Naive B cell (primary cell): Measurements from ENCODE around the gene SPATA31E1. TPM values are rescaled to one million over a fixed set of nuclear protein-coding genes. Genes with fewer than 3 reads are reported as not detected.
"Not testable (repeated sequence)": the region's sequence is repeated elsewhere in the genome, so short reads cannot be mapped to it uniquely, and the experiment has no call there.

Source experiments
- ATAC-seq, 2 donors: fragments of 150-1000 bp; cut with Tn5 transposase; 2 replicates each; pipeline ENCODE4 v1.10.0; 2021; ENCODE audit warnings: low read depth in 2 of 2, mild to moderate bottlenecking in 2 of 2, moderate library complexity in 2 of 2
- DNase-seq: peaks from one replicate; pipeline ENCODE4 v3.0.0; 2022
- H3K27ac Mint-ChIP-seq, 6 donors: one replicate each; pipeline ENCODE4 v1.8.0; 2020 to 2022; ENCODE audit warnings: mild to moderate bottlenecking in 6 of 6, mixed read lengths in 6 of 6, moderate library complexity in 5 of 6, inconsistent platforms in 2 of 6
- H3K27me3 Mint-ChIP-seq, 3 donors: one replicate each; pipeline ENCODE4 v1.8.0; 2021 to 2022; ENCODE audit warnings: mixed read lengths in 3 of 3, mild to moderate bottlenecking in 1 of 3
- H3K36me3 Mint-ChIP-seq, 2 donors: one replicate each; pipeline ENCODE4 v1.8.0; 2020 to 2022; ENCODE audit warnings: mixed read lengths in 2 of 2, inconsistent platforms in 1 of 2, mild to moderate bottlenecking in 1 of 2
- H3K4me1 Mint-ChIP-seq, 3 donors: one replicate each; pipeline ENCODE4 v1.8.0; 2020 to 2022; ENCODE audit warnings: mixed read lengths in 3 of 3, inconsistent platforms in 1 of 3, mild to moderate bottlenecking in 1 of 3, moderate library complexity in 1 of 3
- H3K4me3 Mint-ChIP-seq, 8 donors: one replicate each; pipeline ENCODE4 v1.8.0; 2020 to 2022; ENCODE audit warnings: mild to moderate bottlenecking in 8 of 8, mixed read lengths in 8 of 8, moderate library complexity in 8 of 8, inconsistent platforms in 2 of 8
- H3K9me3 Mint-ChIP-seq, 7 donors: one replicate each; pipeline ENCODE4 v1.8.0; 2020 to 2022; ENCODE audit warnings: mixed read lengths in 7 of 7, mild to moderate bottlenecking in 5 of 7, inconsistent platforms in 2 of 7, moderate library complexity in 1 of 7
- polyA plus RNA-seq, 6 donors: library from polyadenylated mRNA; unstranded; fragments of 300-500 nt; fragmentation: Illumina TruSeq; gene quantifications; one replicate each; pipeline ENCODE4 v1.2.3, GENCODE V29; 2021; ENCODE audit warnings: low read depth in 6 of 6

Gene SPATA31E1
- polyA plus RNA-seq = not detected

GRCh38 chr9:87882627-87883026 lies at the start of gene SPATA31E1:
Gene SPATA31E1 (plus strand): TSS chr9:87882877. CDS start chr9:87882892, 15 bp downstream.
- DNase-seq (no peak), ATAC-seq (no peak)
- Mint-ChIP-seq H3K4me1 (no peaks in the 10 kb centered on the region), H3K9me3 (peaks cover 0 to 5% (median under 1%) of the 10 kb centered on the region in 7 donors), H3K27ac (no peak within 1 kb of the TSS), H3K36me3 (no peaks in the 10 kb centered on the region), H3K27me3 (peaks cover 0 to 6% (median 0%) of the 10 kb centered on the region in 3 donors), H3K4me3 (no peak within 1 kb of the TSS)

- DNase-seq = no peak
- Mint-ChIP-seq H3K4me1 (no peaks in the 10 kb centered on the region), H3K36me3 (no peaks in the 10 kb centered on the region), H3K27ac (no peak overlapping the region), H3K27me3 (peaks cover 3 to 15% (median 6%) of the 10 kb centered on the region in 3 donors), H3K9me3 (peaks cover 0 to 4% (median 0%) of the 10 kb centered on the region in 7 donors), H3K4me3 (no peak overlapping the region)
- ATAC-seq = no peak
Measured at GRCh38 chr9:87834357-87834756, 48.3 kb upstream of the SPATA31E1 start.

- Mint-ChIP-seq H3K4me3 (no peak overlapping the region), H3K36me3 (no peaks in the 10 kb centered on the region), H3K27ac (no peak overlapping the region), H3K27me3 (peaks cover 0 to 10% (median 2%) of the 10 kb centered on the region in 3 donors), H3K4me1 (no peaks in the 10 kb centered on the region), H3K9me3 (peaks cover 0 to 4% (median 0%) of the 10 kb centered on the region in 7 donors)
- DNase-seq (no peak), ATAC-seq (no peak)
Measured at GRCh38 chr9:87836536-87836935, 46.1 kb upstream of the SPATA31E1 start.

- Mint-ChIP-seq H3K4me1 (no peaks in the 10 kb centered on the region), H3K27ac (no peak overlapping the region), H3K9me3 (peaks cover 0 to 4% (median 0%) of the 10 kb centered on the region in 7 donors), H3K36me3 (no peaks in the 10 kb centered on the region), H3K27me3 (peaks cover 0 to 10% (median 0%) of the 10 kb centered on the region in 3 donors), H3K4me3 (no peak overlapping the region)
- ATAC-seq (no peak), DNase-seq (no peak)
Measured at GRCh38 chr9:87836951-87837705, 45.5 kb upstream of the SPATA31E1 start.

- Mint-ChIP-seq H3K27ac (no peak overlapping the region), H3K36me3 (no peaks in the 10 kb centered on the region), H3K4me1 (no peaks in the 10 kb centered on the region), H3K27me3 (peaks cover 0 to 6% (median 3%) of the 10 kb centered on the region in 3 donors), H3K9me3 (peaks cover 0 to 4% (median 0%) of the 10 kb centered on the region in 7 donors), H3K4me3 (no peak overlapping the region)
- ATAC-seq = no peak
- no peak for DNase-seq
Measured at GRCh38 chr9:87840134-87840533, 42.5 kb upstream of the SPATA31E1 start.

- Mint-ChIP-seq H3K27ac (no peak overlapping the region), H3K9me3 (peaks cover 0 to 4% (median 0%) of the 10 kb centered on the region in 7 donors), H3K36me3 (no peaks in the 10 kb centered on the region), H3K27me3 (peaks cover 0 to 7% (median 6%) of the 10 kb centered on the region in 3 donors), H3K4me3 (no peak overlapping the region), H3K4me1 (no peaks in the 10 kb centered on the region)
- DNase-seq (no peak), ATAC-seq (no peak)
Measured at GRCh38 chr9:87842878-87843585, 39.6 kb upstream of the SPATA31E1 start.

GRCh38 chr9:87844506-87844905 lies 38.2 kb upstream of the SPATA31E1 start:
- H3K4me3 Mint-ChIP-seq = no peak overlapping the region
- H3K9me3 Mint-ChIP-seq = peaks cover 0 to 4% (median 0%) of the 10 kb centered on the region in 7 donors
- H3K27ac Mint-ChIP-seq = no peak overlapping the region

GRCh38 chr9:87847817-87848216 lies 34.9 kb upstream of the SPATA31E1 start:
- ATAC-seq, H3K4me3 Mint-ChIP-seq, H3K4me1 Mint-ChIP-seq, H3K27ac Mint-ChIP-seq, DNase-seq, H3K36me3 Mint-ChIP-seq, H3K9me3 Mint-ChIP-seq: not testable (repeated sequence)
- H3K27me3 Mint-ChIP-seq = peaks cover 6 to 11% (median 7%) of the 10 kb centered on the region in 3 donors

More at GRCh38 chr9:87844506-87844905, 38.2 kb upstream of the SPATA31E1 start:
- Mint-ChIP-seq H3K27me3 (peaks cover 6 to 7% (median 6%) of the 10 kb centered on the region in 3 donors), H3K4me1 (no peaks in the 10 kb centered on the region), H3K36me3 (no peaks in the 10 kb centered on the region)
- ATAC-seq (no peak), DNase-seq (no peak)

GRCh38 chr9:87849144-87849758 lies 33.4 kb upstream of the SPATA31E1 start:
- DNase-seq = no peak

GRCh38 chr9:87850391-87850790 lies 32.3 kb upstream of the SPATA31E1 start:
- H3K27me3 Mint-ChIP-seq = peaks cover 7 to 11% (median 11%) of the 10 kb centered on the region in 3 donors

More at GRCh38 chr9:87849144-87849758, 33.4 kb upstream of the SPATA31E1 start:
- Mint-ChIP-seq H3K27ac (no peak overlapping the region), H3K36me3 (no peaks in the 10 kb centered on the region), H3K4me3 (no peak overlapping the region), H3K27me3 (peaks cover 7 to 11% (median 10%) of the 10 kb centered on the region in 3 donors), H3K4me1 (no peaks in the 10 kb centered on the region), H3K9me3 (peaks cover 0 to 2% (median 0%) of the 10 kb centered on the region in 7 donors)
- ATAC-seq = no peak

GRCh38 chr9:87851186-87851585 lies 31.5 kb upstream of the SPATA31E1 start:
- peaks cover 7 to 11% (median 11%) of the 10 kb centered on the region in 3 donors for H3K27me3 Mint-ChIP-seq
- not testable (repeated sequence) for H3K9me3 Mint-ChIP-seq, ATAC-seq, H3K27ac Mint-ChIP-seq, H3K4me1 Mint-ChIP-seq, H3K4me3 Mint-ChIP-seq, DNase-seq, H3K36me3 Mint-ChIP-seq

More at GRCh38 chr9:87850391-87850790, 32.3 kb upstream of the SPATA31E1 start:
- Mint-ChIP-seq H3K4me1 (no peaks in the 10 kb centered on the region), H3K9me3 (peaks cover 0 to 2% (median 0%) of the 10 kb centered on the region in 7 donors), H3K4me3 (no peak overlapping the region), H3K27ac (no peak overlapping the region), H3K36me3 (no peaks in the 10 kb centered on the region)
- ATAC-seq (no peak), DNase-seq (no peak)

- Mint-ChIP-seq H3K4me3 (no peak overlapping the region), H3K27me3 (peaks cover 0 to 11% (median 11%) of the 10 kb centered on the region in 3 donors), H3K36me3 (no peaks in the 10 kb centered on the region), H3K9me3 (peaks cover 0 to 7% (median 3%) of the 10 kb centered on the region in 7 donors), H3K27ac (no peak overlapping the region), H3K4me1 (no peaks in the 10 kb centered on the region)
- ATAC-seq (no peak), DNase-seq (no peak)
Measured at GRCh38 chr9:87853302-87853701, 29.4 kb upstream of the SPATA31E1 start.

- Mint-ChIP-seq H3K36me3 (no peaks in the 10 kb centered on the region), H3K4me3 (no peak overlapping the region), H3K27me3 (peaks cover 0 to 11% (median 7%) of the 10 kb centered on the region in 3 donors), H3K9me3 (peaks cover 1 to 7% (median 5%) of the 10 kb centered on the region in 7 donors), H3K27ac (no peak overlapping the region), H3K4me1 (no peaks in the 10 kb centered on the region)
- DNase-seq (no peak), ATAC-seq (no peak)
Measured at GRCh38 chr9:87853876-87854579, 28.6 kb upstream of the SPATA31E1 start.
